HG03175 (cell line): ENCODE data around the gene ZFYVE9.
A peak's percentile ranks its signal among the peaks of the same experiment; 100 is the strongest.
"Not testable (repeated sequence)": the region's sequence is repeated elsewhere in the genome, so short reads cannot be mapped to it uniquely, and the experiment has no call there.

ENCODE experiments used
- ATAC-seq: cut with Tn5 transposase; IDR thresholded peaks from one replicate; pipeline ENCODE4 v1.9.1; 2021; ENCODE audit warnings: mild to moderate bottlenecking, moderate library complexity; ENCODE audit not compliant: unreplicated experiment

Gene ZFYVE9

GRCh38 chr1:52142220-52143183, 613 bp downstream of the ZFYVE9 start:
- peak; percentile 40 for ATAC-seq

- ATAC-seq, result no peak
Observed at GRCh38 chr1:52145137-52145536, 3.2 kb downstream of the ZFYVE9 start.

- not testable (repeated sequence) for ATAC-seq
Observed at GRCh38 chr1:52150445-52150844, 8.6 kb downstream of the ZFYVE9 start.

- ATAC-seq, result no peak
Observed at GRCh38 chr1:52150946-52151345, 9.1 kb downstream of the ZFYVE9 start.

- no peak for ATAC-seq
Observed at GRCh38 chr1:52152572-52152971, 10.7 kb downstream of the ZFYVE9 start.

- no peak for ATAC-seq
Observed at GRCh38 chr1:52153010-52153409, 11.1 kb downstream of the ZFYVE9 start.

- no peak for ATAC-seq
Observed at GRCh38 chr1:52153898-52154297, 12.0 kb downstream of the ZFYVE9 start.

GRCh38 chr1:52156460-52156859, 14.6 kb downstream of the ZFYVE9 start:
- ATAC-seq, result no peak

GRCh38 chr1:52157582-52157981, 15.7 kb downstream of the ZFYVE9 start:
- no peak for ATAC-seq

GRCh38 chr1:52158218-52158617, 16.3 kb downstream of the ZFYVE9 start:
- no peak for ATAC-seq

GRCh38 chr1:52159033-52159789, 17.3 kb downstream of the ZFYVE9 start:
- ATAC-seq, result no peak

- ATAC-seq, result no peak
Observed at GRCh38 chr1:52162947-52163346, 21.1 kb downstream of the ZFYVE9 start.

GRCh38 chr1:52164604-52165003, 22.7 kb downstream of the ZFYVE9 start:
- ATAC-seq, result no peak

GRCh38 chr1:52166996-52167753, 25.3 kb downstream of the ZFYVE9 start:
- ATAC-seq, result no peak

- ATAC-seq, result no peak
Observed at GRCh38 chr1:52168373-52169080, 26.6 kb downstream of the ZFYVE9 start.

GRCh38 chr1:52171149-52171548, 29.3 kb downstream of the ZFYVE9 start:
- ATAC-seq, result not testable (repeated sequence)

GRCh38 chr1:52179073-52179472, 37.2 kb downstream of the ZFYVE9 start:
- ATAC-seq, result no peak

- ATAC-seq, result no peak
Observed at GRCh38 chr1:52180176-52180575, 38.3 kb downstream of the ZFYVE9 start.

GRCh38 chr1:52181759-52182158, 39.9 kb downstream of the ZFYVE9 start:
- not testable (repeated sequence) for ATAC-seq

- not testable (repeated sequence) for ATAC-seq
Observed at GRCh38 chr1:52182328-52182727, 40.4 kb downstream of the ZFYVE9 start.
